Thoracic aorta endothelial cell (primary cell): Measurements from ENCODE around the gene TMOD1. TPM values are rescaled to one million over a fixed set of nuclear protein-coding genes. Genes with fewer than 3 reads are reported as not detected.

Source experiments
- total RNA-seq: library from RNA; depleted of rRNA; stranded (reverse); fragments of >200 nt; gene quantifications from 2 replicates; pipeline ENCODE4 v1.2.3, GENCODE V29; 2012

The TMOD1 gene
- 0.27 and 1.2 TPM in 2 replicates for total RNA-seq

GRCh38 chr9:97501177-97501971 is at the start of gene TMOD1:
Gene TMOD1 (plus strand): TSS chr9:97501666. CDS start chr9:97524189, 22,523 bp downstream.

GRCh38 chr9:97632985-97633858 is 131.8 kb downstream of the TMOD1 start, which contains the start of the genes NCBP1 and TSTD2:
Gene NCBP1 (plus strand): TSS chr9:97633821. CDS start chr9:97633882, 61 bp downstream.
Gene TSTD2 (minus strand): TSS chr9:97633368. CDS start chr9:97627562, 5,806 bp downstream.

Other genes starting within 250 kb of the TMOD1 start
- gene CCDC180, start 194.0 kb upstream of the TMOD1 start, total RNA-seq = 0.79 and 1.5 TPM in 2 replicates
- gene TDRD7, start 89.6 kb upstream of the TMOD1 start, total RNA-seq = 17.1 and 18.2 TPM in 2 replicates
- 16.4 and 17.0 TPM in 2 replicates for gene TSTD2, start 131.7 kb downstream of the TMOD1 start, total RNA-seq
- gene NCBP1, start 132.2 kb downstream of the TMOD1 start, total RNA-seq = 69.3 and 72.0 TPM in 2 replicates
- 12.9 and 15.8 TPM in 2 replicates for gene XPA, start 195.7 kb downstream of the TMOD1 start, total RNA-seq